HTERT RPE-1 (cell line): Measurements from ENCODE around the gene PEX14.
"Not testable (repeated sequence)": the region's sequence is repeated elsewhere in the genome, so short reads cannot be mapped to it uniquely, and the experiment has no call there.

Experiments used
- in situ Hi-C: fragments of 300-500 bp; cut with MboI; formaldehyde crosslinking; loops from 4 replicates; pipeline ENCODE4 v1.14.3; 2020; ENCODE audit warnings: low sequenced_read_pairs

PEX14 gene

DNA sequence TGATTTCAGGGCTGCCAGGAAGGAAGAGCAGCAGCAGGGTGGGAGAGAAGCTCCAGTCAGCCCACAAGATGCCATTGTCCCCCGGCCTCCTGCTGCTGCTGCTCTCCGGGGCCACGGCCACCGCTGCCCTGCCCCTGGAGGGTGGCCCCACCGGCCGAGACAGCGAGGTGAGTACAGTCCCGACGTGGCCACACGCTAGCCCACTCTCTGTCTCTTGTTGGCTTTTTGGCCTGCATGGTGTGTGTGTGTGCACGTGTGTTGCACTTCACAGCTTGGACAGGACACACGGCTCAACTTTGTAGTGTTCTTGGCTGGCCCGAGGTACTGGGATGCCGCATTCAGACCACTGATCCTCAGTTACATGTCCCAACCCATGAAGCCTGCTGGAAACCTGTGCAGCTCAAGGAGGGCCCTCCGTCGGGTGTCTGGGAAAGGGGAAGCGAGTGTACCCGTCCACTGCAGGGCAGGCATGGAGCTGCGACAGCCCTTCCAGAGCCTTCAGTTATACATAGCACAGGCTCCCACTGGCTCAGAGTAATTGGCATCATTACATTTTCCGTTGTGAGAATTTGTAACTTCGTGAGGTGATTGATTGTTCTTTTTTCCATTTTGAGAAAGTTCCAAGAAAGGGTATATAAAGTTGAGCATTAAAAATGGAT is 24.5 kb upstream of the PEX14 start:
- in situ Hi-C loops: no loop called here

- in situ Hi-C loops: no loop called here
These were observed 23.9 kb upstream of the PEX14 start for GRCh38 chr1:10450836-10451235.

GRCh38 chr1:10451287-10451686 is 23.5 kb upstream of the PEX14 start:
- in situ Hi-C loops: no loop called here

GRCh38 chr1:10456048-10456447 is 18.7 kb upstream of the PEX14 start:
- in situ Hi-C loops: no loop called here

DNA sequence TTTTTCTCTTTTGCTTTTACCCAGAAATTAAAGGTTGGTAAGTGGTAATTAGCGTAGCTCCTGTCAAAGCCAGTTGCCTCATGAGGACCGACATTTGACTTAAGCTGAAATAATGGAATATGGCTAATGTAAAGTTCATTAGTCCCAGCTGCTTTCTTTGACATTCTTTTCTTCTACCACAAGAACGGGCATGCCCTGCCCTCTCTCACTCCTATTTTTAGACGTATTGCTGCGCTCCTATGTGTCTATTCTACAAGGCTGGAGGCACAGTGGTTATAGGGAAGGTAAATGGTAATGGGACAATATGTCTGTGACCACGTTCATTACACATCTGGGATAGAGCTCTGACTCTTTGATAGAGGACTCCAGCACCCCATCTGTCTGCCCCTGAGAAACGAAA is 18.1 kb upstream of the PEX14 start:
- in situ Hi-C loops: no loop called here

DNA sequence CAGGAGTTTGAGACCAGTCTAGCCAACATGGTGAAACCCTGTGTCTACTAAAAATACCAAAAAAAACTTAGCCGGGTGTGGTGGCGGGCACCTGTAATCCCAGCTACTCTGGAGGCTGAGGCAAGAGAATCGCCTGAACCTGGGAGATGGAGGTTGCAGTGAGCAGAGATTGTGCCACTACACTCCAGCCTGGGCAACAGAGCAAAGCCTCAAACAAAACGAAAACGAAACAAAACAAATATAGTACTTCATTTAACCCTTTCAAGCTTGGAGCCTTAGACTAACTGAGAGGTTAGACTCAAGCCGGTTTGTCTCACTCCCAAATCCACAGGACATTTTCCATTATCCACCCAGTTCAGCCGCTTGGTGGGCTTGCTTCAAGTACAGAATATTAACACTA is 17.3 kb upstream of the PEX14 start:
- in situ Hi-C loops: not testable (repeated sequence)

DNA sequence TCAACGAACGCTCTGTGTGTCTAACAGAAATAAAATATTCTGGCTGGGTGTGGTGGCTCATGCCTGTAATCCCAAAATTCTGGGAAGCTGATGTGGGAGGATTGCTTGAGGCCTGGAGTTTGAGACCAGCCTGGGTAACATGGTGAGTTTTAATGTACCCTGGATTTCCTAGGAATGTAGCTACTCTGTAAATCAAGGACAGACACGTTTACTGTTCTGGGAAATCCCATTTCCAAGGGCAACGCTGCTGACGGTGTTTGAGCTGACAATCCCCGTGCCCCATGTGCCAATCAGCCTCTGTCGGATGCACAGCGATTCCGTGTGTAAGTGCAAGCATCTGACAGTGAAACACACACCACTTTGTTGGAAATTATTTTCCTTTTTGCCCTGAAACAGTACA is 16.9 kb upstream of the PEX14 start:
- in situ Hi-C loops: no loop called here

GRCh38 chr1:10459184-10459583 is 15.6 kb upstream of the PEX14 start:
- in situ Hi-C loops: no loop called here

DNA sequence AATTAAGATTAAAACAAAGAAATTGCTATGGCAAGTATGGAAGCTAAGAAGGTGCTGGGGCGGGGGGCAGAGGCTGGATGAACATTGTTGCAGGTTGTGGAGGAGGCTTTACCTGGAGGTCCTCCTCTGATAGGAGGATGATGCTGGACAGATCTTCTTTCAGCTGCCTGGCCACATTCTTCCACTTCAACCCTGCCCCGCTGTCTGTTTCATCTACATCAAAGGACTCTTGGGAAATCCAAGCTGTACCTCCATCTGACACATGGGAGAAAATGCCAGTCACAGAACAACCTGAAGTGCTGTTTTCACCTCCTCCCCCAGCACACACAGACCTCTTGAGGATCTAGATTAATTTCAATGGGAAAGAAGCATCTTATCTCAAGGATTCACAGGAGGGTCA is 7.7 kb upstream of the PEX14 start:
- in situ Hi-C loops: no loop called here

DNA sequence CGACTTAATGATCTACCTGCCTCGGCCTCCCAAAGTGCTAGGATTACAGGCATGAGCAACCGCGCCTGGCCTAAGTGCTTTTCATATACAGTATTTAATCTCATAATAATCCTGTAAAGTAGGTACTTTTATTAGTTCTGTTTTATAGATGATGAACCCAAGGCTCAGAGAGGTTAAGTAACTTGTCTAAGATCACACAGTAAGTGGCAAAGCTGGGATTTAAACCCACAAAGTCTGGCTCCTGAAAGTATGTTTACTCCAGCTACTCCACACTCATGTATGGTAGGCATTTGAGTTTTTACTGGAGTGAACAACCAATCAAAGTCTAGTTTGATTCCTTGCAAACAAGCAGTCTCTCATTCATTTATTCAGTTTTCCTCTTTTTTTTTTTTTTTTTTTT is 4.7 kb upstream of the PEX14 start:
- in situ Hi-C loops: no loop called here

- in situ Hi-C loops: no loop called here
These were observed 3.1 kb upstream of the PEX14 start for GRCh38 chr1:10471411-10472219.

- in situ Hi-C loops: no loop called here
These were observed 2.3 kb upstream of the PEX14 start, which contains the start of gene DFFA for GRCh38 chr1:10472220-10473144. Gene DFFA, minus strand, starts transcription at chr1:10472529. Its CDS starts 71 bp downstream, at chr1:10472458.

GRCh38 chr1:10473145-10473765 is 1.5 kb upstream of the PEX14 start:
- in situ Hi-C loops: no loop called here

DNA sequence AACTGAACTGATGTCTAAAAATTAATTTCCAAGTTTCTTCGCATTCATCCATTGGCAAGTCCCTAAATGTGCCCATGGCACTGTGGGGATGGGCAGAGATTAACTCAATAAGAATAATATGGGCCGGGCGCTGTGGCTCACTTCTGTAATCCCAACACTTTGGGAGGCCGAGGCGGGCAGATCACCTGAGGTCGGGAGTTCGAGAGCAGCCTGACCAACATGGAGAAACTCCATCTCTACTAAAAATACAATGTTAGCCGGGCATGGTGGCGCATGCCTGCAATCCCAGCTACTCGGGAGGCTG is 489 bp upstream of the PEX14 start:
- in situ Hi-C loops: not testable (repeated sequence)

GRCh38 chr1:10475510-10475909 is 760 bp downstream of the PEX14 start:
- in situ Hi-C loops: no loop called here

DNA sequence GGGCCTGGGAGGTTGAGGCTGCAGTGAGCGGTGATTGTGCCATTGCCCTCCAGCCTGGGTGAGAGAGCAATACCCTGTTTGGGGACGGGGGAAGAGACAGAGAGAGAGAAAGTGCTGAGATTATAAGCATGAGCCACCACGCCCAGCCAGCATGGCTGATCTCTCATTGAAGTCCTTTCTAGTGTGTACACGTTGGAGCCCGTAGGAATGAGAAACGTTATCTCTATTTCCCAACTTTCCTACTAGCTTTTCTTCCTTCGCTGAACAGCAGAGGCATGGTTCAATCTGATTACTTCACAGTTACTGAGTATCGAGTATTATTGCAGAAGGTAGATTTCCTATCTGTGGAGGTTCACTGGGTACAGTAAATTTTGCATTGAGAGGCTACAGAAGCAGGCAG is 4.5 kb downstream of the PEX14 start:
- in situ Hi-C loops: no loop called here

DNA sequence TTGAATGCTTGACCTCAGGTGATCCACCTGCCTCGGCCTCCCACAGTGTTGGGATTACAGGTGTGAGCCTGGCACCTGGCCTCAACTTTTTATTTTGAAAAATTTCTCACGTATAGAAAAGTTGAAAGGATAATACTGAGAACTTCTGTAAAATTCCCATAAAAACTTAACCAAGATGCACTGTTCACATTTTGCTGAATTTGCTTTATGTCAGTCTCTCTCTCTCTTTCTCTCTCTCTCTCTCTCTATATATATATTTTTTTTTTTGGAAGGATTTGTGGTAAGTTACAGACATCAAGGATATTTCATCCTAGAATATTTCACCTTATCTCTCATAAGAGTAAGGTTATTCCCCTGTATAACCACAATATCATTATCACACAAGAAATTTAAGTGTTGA is 5.9 kb downstream of the PEX14 start:
- in situ Hi-C loops: no loop called here

DNA sequence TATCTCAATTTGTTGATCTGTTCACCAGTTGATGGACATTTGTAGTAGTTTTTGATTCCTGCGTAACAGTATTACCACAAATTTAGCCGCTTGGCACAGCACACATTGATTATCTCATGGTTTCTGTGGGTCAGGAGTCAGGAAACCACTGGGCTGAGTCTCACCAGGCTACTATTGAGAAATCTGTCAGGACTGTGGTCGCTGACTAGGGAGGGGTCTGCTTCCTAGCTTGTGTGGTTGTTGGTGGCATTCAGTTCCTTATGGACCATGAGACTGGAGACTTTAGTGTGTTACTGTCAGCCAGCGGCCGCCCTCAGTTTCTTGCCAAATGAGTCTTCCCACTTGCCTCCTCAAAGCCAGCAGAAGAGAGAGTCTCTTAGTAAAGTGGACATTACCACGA is 9.8 kb downstream of the PEX14 start:
- in situ Hi-C loops: no loop called here

GRCh38 chr1:10489291-10490055 is 14.7 kb downstream of the PEX14 start:
- in situ Hi-C loops: no loop called here

DNA sequence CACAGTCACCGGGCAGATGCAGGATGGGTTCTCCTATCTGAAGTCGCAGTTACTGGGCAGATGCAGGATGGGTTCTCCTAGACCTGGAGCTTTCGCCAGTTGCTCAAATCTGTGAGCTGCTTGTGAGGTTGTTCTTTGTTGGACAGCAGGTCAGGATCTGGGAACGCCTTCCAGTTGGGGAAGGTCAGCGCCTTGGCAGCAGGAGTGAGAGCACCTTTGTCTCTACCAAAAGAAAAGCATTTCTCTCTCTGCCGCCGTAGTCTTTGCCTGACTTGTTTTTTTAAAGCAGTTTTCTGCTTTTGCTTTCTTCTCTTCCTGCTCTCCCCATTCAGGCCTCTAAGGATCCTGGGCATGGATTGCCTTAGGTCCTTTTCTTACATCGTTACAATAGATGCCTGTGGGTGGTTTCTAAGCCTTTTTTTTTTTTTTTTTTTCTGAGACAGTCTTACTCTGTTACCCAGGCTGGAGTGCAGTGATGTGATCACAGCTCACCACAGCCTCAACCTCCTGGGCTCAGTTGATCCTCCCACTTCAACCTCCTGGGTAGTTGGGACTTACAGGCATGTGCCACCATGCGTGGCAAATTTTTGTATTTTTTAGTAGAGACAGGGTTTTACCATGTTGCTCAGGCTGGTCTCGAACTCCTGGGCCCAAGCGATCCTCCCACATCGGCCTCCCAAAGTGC is 15.7 kb downstream of the PEX14 start:
- in situ Hi-C loops: no loop called here
